Measurements from ENCODE around the gene FGF18.

The FGF18 gene

DNA sequence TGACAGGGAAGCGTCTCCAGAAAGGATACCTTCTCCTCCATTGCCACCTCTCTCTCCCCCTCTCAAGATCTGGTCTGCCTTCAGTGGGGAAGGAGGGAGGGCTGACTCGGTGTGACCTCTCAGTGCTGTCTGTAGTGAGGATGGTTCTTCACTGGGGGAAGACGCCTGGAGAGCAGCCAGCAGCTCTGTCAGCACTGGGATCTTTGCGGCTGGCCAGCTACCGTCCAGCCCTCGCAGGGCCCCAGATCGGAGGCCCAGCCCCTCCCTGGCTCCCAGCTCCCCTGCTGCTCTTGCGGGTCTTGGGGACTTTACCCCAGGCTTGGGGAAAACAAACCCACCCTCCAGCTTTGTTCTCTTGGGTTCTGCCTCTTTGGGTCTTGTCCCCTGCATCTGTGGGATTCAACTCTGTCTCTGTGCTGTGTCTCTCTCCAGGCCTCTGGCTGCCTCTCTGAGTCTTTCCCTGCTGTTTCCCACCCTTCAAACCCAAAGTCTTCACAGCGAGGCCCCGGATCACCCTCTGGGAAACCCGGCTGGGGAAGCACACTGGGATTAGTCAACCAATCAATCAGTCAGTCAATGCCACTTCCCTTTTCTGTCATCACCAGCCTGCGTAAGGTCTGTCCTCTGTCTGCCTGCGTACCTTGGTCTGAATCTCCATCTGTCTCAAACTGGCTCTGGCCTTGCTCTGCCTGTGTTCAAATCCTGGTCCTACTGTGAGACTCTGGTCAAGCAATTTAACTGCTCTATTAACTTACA is 23.0 kb downstream of the FGF18 start:
- DNase-seq (ENCODE audit: low read depth in 2 of 2) = no peak

DNA sequence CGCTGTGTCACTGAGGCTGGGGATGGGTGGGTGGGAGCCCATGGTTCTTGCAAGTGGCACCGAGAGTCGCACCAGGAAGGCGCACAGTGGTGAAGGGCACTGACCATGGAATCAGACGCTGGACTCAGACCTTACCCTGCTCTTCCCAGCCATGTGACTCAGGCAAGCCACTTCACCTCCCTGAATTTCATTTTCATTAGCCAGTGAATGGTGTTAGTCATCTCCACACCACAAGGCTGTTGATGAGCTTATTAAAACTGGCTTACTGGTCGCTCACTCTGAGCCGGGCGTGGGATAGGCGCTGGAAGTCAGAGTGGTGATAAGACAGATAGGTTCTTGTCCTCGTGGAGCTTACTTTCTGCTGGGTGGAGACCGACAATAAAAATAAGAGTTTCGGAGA is 25.1 kb downstream of the FGF18 start:
- DNase-seq (ENCODE audit: low read depth in 2 of 2) = no peak

DNA sequence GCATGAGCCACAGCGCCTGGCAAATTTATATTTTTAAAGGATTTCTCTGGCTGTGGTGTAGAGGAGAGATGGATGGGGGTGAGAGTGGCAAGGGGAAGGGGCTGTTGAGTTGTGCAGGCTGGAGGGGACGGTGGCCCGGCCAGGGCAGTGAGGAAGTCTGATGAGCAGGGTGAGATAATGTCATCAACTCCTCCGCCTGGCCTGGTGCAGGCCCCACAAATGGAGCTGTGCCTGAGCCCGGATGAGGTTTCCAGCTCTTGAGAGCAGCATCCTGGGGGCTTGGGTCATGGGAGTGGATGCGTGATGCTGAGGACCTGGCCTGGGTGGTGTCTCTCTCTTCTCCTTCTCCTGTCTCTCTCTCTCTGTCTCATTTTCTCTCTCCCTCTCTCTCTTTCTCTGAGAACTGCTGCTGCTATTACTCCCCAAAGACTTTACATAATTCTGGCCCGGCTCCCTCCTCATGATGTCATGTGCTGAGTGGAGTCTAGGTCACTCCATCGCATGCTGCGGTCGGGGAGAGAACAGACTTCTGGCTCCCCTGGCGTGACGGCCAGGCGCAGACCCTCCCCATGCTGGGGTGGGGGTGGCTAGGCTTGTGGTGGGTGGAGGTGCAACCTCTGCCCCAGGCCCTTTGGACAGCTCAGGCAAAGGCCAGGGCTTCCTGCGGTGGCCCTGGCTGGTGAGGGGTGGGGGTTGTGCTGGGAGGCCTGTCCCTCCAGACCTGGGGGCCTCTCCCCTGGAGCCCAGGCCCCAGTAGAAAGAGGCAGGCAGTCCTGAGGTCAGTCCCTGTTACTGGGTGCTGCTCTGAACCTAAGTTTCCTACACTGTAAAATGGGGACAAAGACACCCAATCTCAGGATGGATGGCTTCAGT is 26.4 kb downstream of the FGF18 start:
- DNase-seq (ENCODE audit: low read depth in 2 of 2) = no peak

DNA sequence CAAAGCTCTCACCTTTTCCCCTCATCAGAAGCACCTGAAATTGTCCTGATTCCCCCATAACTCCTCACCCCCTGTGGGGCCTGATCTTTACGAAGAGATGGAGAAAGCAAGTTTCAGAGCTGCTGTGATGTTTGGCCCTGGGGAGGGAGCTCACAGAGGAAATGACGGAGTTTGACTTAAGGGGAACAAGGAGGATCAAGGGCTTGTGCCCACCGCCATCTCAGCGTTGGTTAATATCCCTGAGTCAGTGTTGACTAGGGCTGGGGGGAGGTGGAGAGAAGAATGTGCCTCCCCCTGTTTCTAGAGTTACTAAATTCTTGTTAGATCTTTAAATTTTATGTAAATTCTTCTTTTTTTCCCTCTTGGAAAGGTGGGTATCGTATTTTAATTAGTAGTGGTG is 27.8 kb downstream of the FGF18 start:
- DNase-seq (ENCODE audit: low read depth in 2 of 2) = no peak

DNA sequence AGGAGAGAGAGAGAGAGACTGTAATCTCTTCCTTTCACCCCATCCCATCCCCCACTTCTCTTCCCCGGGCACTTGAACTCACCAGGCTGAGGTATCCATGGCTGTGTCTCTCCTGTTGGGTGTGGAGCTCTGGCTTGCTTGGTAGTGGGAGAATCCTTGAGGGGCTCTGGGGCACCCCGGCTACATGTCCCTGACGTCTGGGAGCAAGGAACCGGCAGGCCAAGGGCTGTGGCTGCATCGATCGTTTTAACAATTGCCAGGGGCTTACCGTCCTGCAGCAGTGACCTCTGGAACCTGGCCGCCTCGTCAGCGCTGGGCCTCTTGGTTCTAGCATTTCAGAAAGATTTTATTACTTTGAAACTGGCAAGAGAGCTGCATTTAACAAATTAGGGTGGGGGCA is 30.0 kb downstream of the FGF18 start:
- no peak for DNase-seq (ENCODE audit: low read depth in 2 of 2)

DNA sequence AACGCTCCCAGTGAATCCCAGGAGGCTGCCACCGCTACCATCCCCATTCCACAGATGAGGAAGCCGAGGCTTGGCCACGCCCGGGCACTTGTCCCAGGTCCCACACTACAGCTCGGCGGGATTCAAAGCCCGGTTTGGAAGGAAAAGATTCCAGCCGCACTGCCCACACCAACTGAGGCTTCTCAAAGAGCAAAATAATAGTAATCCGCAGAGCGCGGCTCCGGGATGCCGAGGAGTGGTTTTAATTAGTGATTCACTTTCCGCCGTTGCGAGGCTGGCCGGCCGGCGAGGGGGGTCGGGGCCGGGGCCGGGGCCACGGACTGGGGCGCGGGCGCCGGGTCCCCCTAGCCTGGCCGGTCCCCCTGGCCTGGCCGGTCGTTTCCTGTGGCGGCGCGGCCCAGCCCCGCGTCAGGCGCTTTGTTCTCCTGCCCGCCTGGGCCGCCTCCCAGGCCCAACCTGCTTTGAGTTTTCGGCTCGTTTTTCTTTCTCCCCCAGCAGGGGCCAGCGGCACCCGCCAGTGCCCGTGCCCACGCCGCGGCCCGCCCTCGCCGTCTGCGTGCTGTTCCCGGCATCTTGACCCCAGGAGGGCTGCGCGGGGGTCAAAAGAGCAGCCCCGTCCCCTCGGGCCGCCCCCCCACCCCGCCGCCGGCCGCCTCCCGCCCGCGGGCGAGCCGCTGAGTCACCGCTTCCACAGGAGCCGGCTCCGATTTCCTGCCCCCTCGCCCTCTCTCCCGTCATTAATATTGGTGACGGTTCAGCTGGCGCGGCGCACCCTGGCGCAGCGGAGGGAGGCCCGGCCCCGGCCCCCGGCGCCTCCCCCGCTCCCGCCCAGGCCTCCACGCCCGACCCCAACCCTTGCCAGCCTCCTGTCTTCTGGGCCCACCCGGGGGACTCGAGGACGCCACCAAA is 31.2 kb downstream of the FGF18 start:
- DNase-seq (ENCODE audit: low read depth in 2 of 2) = peak; percentile 12 to 19

DNA sequence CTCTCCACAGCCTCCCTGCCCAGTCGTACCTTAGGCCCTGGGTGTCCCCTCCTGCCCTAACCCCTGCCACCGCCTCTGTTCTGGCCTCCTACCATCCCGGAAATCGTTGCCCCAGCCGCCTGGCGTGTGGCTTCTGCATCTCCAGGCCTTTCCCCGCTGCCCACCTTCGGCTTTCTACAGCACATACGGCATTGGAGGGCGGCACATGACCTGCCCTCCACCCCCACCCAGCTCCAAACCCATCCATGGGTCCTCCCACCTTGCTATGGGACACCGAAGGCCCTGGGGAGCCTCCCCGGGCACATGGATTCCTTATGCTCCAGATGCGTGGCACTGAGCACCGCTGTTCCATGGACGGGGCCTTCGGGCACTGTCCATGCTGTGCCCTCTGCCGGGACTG is 32.0 kb downstream of the FGF18 start:
- no peak for DNase-seq (ENCODE audit: low read depth in 2 of 2)

DNA sequence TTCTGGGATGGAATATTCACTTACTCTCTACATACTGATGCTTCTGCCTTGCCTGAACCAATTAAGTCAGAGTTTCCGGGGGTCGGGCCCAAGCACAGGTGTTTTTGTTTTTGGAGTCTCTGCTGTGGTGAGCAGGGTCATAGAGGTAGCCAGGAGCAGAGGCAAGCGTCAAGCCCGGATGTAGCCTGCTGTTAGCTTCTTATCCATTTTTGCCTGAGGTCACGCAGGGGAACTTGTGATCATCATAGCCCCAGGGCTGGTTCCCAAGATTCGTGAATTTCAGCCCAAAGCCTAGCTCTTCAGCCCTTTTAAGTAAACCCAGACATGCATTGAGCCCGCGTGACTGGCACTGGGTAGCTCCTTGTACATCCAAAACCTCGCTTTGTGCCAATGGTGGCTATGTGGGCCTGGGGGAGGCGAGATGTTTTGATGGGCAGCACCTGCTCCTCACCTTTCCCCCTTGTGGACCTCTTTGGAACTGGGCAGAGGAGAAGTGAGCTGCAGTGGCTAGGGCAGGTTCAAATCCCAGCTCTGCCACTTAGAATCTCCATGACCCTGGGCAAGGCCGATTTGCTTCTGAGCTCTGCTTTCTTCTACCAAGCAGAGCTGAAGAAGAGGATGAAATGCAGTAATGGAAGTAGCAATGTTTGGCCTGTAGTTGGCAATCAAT is 33.7 kb downstream of the FGF18 start:
- DNase-seq (ENCODE audit: low read depth in 2 of 2) = no peak

DNA sequence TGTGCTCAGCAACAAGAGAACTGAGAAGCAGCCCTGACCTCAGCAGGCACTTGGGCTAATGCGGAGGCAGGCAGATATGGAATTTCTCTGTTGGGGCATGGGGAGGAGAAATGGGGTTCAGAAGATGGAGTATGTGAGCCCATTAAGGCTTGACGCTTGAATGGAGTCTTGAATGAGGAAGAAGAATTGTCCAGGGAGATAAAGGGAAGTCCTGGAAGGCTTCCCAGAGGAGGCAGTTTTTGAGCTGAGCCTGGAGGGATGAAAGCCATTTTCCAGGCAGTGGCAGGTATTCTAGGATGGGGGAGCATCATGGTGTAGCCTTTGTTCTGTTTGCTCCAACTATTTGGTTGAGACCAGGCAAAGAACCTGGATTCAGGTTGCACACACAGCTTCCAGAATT is 34.5 kb downstream of the FGF18 start:
- DNase-seq (ENCODE audit: low read depth in 2 of 2) = no peak

DNA sequence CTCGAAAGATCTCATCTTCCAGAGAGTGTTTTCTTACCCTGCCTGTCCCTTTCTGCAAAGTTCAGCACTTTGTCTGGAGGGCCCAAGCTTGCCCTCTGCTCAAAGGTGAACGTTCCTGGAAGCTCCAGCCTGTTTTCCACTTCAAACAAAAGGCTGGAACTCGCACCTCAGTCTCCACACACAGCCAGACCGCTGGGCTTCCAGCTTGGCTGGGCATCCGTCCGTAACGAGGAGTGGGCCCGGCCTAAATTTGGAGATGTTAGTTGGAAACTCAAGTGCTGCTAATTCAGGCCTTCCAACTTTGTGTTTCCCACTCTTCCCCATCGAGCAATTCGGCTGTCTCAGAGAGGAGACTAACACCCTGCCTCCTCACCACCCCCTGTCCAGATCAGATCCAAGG is 35.1 kb downstream of the FGF18 start:
- no peak for DNase-seq (ENCODE audit: low read depth in 2 of 2)

DNA sequence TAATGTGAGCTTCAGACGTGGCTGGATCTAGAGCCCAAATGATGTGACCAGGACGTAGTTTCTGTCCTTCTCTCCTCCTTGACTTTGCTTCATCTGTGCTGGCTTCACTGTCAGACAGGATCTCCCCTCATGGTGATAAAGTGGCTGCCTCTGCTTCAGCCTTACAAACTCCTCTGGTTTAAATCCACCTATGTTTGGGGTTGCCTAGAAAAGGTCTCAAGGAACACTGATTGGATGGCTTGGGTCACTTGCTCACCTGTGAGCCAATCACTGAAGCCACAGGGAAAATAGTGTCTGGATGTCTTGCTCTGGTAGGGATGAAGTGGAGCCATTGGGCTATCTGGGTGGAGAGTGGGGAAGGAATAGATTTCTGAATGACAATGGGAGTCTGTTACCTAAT is 36.1 kb downstream of the FGF18 start:
- no peak for DNase-seq (ENCODE audit: low read depth in 2 of 2)

DNA sequence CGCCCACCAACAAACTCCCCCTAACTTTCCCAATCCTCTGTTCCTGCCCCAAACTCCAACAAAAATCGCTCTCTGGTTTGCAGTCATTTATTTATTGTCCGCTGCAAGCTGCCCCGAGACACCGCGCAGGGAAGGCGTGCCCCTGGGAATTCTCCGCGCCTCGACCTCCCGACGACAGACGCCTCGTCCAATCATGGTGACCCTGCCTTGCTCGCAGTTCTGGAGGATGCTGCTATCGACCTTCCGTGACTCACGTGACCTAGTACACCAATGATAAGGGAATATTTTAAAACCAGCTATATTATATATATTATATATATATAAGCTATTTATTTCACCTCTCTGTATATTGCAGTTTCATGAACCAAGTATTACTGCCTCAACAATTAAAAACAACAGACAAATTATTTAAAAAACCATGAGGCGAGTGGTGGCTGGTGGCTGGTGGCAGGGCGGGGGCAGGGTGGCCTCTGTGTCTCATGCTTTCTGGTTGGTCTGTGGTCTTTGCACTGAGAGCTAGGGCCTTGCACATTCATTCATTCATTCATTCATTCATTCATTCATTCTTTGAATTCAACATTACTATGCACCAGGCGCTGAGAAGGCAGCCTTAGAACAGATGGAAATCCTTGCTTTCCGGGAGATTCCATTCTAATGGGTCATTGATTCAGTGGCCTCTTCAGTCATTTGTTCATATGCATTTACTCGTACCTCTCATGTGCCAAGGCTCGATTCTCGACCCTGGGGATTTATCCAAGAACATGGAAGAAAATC is 37.9 kb downstream of the FGF18 start:
- no peak for DNase-seq (ENCODE audit: low read depth in 2 of 2)

DNA sequence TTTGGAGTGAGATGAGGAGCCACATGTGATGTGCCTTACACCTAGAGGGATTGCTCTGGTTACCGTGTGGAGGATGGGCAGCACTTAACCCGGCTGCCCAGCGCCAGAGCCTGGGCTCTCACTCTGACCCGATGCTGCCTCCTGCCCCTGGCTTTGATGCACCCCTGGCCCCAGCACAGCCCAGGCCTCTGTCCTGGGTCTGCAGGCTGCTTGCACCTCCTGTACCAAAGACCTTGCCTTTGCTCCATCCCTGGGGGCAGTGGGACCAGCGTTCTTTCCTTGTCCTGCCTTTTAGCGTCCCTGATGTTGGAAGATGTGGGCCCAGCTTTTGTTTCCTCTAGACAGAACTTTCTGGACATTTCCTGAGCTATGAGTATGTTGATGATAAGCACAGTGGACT is 40.4 kb downstream of the FGF18 start:
- DNase-seq (ENCODE audit: low read depth in 2 of 2) = no peak

DNA sequence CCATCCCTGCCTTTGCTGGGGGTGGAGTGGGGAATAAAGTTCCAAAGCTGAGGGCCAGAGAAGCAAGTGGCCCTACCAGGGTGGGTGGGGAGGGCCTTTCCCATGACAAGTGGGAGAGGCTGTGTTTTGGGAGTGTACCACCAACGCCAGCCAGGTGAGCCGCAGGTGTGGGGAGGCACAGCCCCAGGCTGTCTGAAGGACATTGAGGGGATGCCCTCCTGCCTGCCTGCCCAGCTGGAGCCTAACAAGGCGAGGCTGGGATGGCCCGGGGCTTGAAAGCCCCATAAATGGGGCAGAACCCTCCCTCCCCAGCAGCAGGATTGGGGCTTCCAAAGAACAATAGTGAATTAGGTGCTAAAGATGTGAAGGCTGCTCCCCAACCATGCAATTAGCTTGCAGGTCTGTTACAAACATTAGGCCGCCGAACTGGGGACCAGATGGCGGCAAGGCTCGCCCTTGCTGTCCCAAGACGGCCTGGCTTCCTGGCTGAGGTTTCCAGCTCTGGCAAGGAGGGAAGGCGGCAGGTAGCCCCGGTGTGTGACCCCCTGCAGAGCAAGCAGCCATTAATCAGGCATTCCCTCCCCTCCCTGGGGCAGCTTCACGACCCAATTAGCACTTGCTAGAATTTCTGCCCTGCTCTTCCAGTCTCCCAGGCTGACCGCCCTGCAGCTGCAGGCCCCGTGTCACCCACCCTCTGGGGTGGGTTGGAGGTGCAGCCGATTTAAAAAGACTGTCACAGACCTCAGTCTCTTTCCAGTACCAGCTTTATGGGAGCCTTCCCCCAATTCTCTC is 42.9 kb downstream of the FGF18 start:
- no peak for DNase-seq (ENCODE audit: low read depth in 2 of 2)

DNA sequence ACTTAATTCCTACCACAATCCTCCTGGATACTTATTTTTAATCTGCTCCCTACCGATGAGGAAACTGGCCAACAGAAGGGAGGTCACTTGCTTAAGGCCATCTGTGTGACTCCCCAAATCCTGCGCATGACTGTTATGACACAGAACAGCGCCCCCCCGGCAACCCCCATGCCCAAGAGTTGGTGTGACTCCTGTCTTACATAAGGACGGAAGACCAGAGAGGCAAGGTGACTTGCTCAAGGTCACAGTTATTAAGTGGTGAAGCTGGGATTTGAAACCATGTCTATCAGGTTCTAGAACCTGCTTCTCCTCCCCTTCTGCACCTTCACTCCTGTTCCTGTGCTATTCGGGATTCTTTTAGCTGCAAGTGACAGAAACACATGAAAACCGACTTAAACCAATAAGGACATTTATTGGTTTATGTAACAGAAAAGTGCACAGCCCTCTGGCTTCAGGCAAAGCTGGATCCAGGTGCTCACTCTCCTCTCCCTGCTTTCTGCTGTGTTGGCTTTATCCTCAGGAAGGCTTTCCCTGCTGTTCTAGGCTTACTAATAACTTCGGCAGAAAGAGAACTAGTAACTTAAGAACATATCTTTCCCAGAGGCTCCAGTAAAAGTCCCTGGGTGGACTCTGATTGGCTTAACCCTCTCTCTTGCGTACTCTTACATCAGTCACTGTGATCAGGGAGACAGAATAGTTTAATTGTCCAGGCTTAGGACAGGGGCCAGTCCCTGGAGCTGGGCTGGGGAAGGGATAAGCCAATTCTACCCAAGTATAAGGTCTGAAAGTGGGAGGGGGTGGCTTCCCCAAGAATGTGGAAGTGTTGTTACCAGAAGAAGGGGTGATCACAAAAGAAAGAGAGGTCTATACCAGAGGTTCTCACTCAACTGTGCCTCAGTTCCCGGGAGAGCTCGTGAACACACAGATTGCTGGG is 43.7 kb downstream of the FGF18 start:
- DNase-seq (ENCODE audit: low read depth in 2 of 2) = no peak

DNA sequence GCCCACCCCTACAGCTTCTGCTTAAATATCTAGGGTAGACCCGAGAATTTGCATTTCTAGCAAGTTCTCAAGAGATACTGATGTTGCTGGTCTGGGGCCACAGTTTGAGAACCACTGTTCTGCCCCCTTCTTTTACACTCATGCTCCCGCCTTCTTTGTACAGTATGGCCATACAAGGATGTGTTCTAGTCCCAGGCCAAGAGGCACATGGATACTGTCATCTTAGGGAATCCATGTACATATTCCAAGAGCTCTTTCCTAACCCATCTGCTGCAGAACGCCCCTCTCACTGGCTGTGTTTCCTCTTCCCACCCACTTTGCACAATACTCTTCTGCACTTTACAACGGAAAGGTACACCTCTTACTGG is 44.4 kb downstream of the FGF18 start:
- DNase-seq (ENCODE audit: low read depth in 2 of 2) = no peak

DNA sequence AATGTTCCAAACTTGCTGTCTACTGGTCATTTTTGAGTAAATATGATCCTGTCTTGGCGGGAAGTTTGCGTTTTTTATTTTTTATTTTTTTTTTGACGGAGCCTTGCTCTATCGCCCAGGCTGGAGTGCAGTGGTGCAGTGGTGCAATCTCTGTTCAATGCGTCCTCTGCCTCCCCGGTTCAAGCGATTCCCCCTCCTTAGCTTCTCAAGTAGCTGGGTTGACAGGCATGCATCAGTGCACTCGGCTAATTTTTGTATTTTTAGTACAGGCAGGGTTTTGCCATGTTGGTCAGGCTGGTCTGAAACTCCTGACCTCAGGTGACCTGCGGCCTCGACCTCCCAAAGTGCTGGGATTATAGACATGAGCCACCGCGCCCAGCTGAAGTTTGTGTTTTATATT is 45.4 kb downstream of the FGF18 start:
- DNase-seq (ENCODE audit: low read depth in 2 of 2) = no peak

DNA sequence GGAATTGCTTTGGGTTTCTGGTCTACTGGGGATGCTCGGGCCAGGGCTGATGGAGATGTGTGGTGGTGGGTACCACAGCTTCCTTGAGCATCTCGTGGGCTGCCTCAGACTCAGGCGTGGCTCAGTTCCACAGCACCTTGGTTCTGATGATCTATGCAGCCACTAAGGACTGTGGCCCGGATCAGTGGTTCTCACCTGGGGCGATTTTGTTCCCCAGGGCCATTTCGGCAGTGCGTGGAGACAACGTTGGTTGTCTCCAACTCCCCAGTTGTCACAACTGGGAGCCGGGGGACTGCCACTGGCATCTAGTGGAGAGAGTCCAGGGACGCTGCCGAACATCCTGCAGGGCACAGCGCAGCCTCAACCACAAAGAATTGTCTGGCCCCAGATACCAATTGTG is 47.7 kb downstream of the FGF18 start:
- DNase-seq (ENCODE audit: low read depth in 2 of 2) = no peak

DNA sequence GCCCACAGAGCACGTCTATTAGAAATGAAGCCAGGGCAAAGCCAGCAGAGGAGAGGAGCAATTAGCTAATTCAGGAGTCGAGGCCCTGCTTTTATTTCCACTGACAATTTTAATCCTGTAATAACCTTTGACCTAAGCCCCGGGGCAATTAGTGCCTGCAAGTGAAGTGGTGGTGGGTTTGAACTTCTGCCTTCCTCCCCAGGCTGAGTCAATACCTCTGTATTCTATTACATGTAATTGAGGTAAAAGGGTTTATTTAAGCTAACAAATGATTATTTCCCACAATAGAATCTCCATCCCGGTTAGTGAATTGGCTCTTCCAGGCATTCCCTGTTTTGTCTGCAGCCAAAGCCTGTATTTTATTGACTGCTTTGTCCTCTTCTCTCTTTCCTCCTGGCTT is 49.9 kb downstream of the FGF18 start:
- no peak for DNase-seq (ENCODE audit: low read depth in 2 of 2)

All from stimulated activated CD4-positive, alpha-beta T cell treated with anti-CD3 and anti-CD28 coated beads, Interleukin-1b, Interleukin-23, amount 100 ng/mL, for 4 hours (primary cell).